ENCODE data around the gene PANK1. TPM values are rescaled to one million over a fixed set of nuclear protein-coding genes. Genes with fewer than 3 reads are reported as not detected.

The PANK1 gene
- total and polyA plus RNA-seq, 9 of the 15 experiments (the other 6 are each of a cell fraction or from before 2014, with no cell fraction given): 1.7 to 10.7 (median 6.5) TPM

- TF ChIP-seq POLR2H (tag; IDR thresholded peaks at IDR 0.05; ENCODE audit: low read depth): no peak
- TF ChIP-seq, protein P1, sequence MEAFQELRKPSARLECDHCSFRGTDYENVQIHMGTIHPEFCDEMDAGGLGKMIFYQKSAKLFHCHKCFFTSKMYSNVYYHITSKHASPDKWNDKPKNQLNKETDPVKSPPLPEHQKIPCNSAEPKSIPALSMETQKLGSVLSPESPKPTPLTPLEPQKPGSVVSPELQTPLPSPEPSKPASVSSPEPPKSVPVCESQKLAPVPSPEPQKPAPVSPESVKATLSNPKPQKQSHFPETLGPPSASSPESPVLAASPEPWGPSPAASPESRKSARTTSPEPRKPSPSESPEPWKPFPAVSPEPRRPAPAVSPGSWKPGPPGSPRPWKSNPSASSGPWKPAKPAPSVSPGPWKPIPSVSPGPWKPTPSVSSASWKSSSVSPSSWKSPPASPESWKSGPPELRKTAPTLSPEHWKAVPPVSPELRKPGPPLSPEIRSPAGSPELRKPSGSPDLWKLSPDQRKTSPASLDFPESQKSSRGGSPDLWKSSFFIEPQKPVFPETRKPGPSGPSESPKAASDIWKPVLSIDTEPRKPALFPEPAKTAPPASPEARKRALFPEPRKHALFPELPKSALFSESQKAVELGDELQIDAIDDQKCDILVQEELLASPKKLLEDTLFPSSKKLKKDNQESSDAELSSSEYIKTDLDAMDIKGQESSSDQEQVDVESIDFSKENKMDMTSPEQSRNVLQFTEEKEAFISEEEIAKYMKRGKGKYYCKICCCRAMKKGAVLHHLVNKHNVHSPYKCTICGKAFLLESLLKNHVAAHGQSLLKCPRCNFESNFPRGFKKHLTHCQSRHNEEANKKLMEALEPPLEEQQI (IDR thresholded peaks at IDR 0.05): no peak
- TF ChIP-seq, protein P2, sequence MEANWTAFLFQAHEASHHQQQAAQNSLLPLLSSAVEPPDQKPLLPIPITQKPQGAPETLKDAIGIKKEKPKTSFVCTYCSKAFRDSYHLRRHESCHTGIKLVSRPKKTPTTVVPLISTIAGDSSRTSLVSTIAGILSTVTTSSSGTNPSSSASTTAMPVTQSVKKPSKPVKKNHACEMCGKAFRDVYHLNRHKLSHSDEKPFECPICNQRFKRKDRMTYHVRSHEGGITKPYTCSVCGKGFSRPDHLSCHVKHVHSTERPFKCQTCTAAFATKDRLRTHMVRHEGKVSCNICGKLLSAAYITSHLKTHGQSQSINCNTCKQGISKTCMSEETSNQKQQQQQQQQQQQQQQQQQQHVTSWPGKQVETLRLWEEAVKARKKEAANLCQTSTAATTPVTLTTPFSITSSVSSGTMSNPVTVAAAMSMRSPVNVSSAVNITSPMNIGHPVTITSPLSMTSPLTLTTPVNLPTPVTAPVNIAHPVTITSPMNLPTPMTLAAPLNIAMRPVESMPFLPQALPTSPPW (CRISPR knock-in tag; IDR thresholded peaks at IDR 0.05): peak; percentile 52
- no peak for TF ChIP-seq MCM7 (IDR thresholded peaks at IDR 0.05)
- no peak for TF ChIP-seq POU5F1 (IDR thresholded peaks at IDR 0.05; ENCODE audit: borderline replicate concordance, low read depth, low read length, partially characterized antibody)
- no peak for TF ChIP-seq SMARCB1 (IDR thresholded peaks at IDR 0.05; ENCODE audit: insufficient read length, low read depth)
- TF ChIP-seq MTA2 (IDR thresholded peaks at IDR 0.05; ENCODE audit: low read depth): no peak
- no peak for TF ChIP-seq E4F1 (CRISPR knock-in tag; IDR thresholded peaks at IDR 0.05; ENCODE audit: borderline replicate concordance)
- TF ChIP-seq ZNF766 (CRISPR knock-in tag; conservative IDR thresholded peaks at IDR 0.05): no peak
- no peak for TF ChIP-seq SMAD3 (CRISPR knock-in tag; conservative IDR thresholded peaks at IDR 0.05)
- TF ChIP-seq MNT (conservative IDR thresholded peaks at IDR 0.05): peak in 1 of 2 experiments; percentile 43; a peak in 1 of 4 replicates
- TF ChIP-seq, protein P3, sequence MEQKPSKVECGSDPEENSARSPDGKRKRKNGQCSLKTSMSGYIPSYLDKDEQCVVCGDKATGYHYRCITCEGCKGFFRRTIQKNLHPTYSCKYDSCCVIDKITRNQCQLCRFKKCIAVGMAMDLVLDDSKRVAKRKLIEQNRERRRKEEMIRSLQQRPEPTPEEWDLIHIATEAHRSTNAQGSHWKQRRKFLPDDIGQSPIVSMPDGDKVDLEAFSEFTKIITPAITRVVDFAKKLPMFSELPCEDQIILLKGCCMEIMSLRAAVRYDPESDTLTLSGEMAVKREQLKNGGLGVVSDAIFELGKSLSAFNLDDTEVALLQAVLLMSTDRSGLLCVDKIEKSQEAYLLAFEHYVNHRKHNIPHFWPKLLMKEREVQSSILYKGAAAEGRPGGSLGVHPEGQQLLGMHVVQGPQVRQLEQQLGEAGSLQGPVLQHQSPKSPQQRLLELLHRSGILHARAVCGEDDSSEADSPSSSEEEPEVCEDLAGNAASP (IDR thresholded peaks at IDR 0.05): no peak
- no peak for TF ChIP-seq HMGN3 (IDR thresholded peaks at IDR 0.05; ENCODE audit: borderline replicate concordance, extremely low read depth, insufficient read length, low read depth, low read length)
- no peak for TF ChIP-seq ZC3H8 (IDR thresholded peaks at IDR 0.05)
- no peak for TF ChIP-seq DIDO1 (tag; IDR thresholded peaks at IDR 0.05; ENCODE audit: low read depth)
- no peak for TF ChIP-seq ZZZ3 (IDR thresholded peaks at IDR 0.05)
- TF ChIP-seq PRPF4 (IDR thresholded peaks at IDR 0.05; ENCODE audit: insufficient read depth, low read depth, low read length, poor library complexity, severe bottlenecking): no peak
Observed at GRCh38 chr10:89644967-89645741, at the start of gene PANK1 (continued).
